HG02938 (cell line): ENCODE measurements around the gene MKLN1.
"Not testable (repeated sequence)": the region's sequence is repeated elsewhere in the genome, so short reads cannot be mapped to it uniquely, and the experiment has no call there.

Source experiments
- ATAC-seq: cut with Tn5 transposase; IDR thresholded peaks from one replicate; pipeline ENCODE4 v1.9.1; 2021; ENCODE audit warnings: mild to moderate bottlenecking, moderate library complexity; ENCODE audit not compliant: unreplicated experiment

MKLN1 gene

GRCh38 chr7:131307627-131308026 is 20.0 kb upstream of the MKLN1 start:
- ATAC-seq = no peak

- ATAC-seq = no peak
Measured at GRCh38 chr7:131312838-131313237, 14.8 kb upstream of the MKLN1 start.

- no peak for ATAC-seq
Measured at GRCh38 chr7:131320603-131321002, 7.1 kb upstream of the MKLN1 start.

- no peak for ATAC-seq
Measured at GRCh38 chr7:131321656-131322055, 6.0 kb upstream of the MKLN1 start.

- ATAC-seq = no peak
Measured at GRCh38 chr7:131322061-131322460, 5.6 kb upstream of the MKLN1 start.

GRCh38 chr7:131322861-131323260 is 4.8 kb upstream of the MKLN1 start:
- no peak for ATAC-seq

- ATAC-seq = no peak
Measured at GRCh38 chr7:131325179-131325840, 2.4 kb upstream of the MKLN1 start.

- no peak for ATAC-seq
Measured at GRCh38 chr7:131326576-131326975, 1.1 kb upstream of the MKLN1 start.

GRCh38 chr7:131327049-131327625 is 539 bp upstream of the MKLN1 start:
- ATAC-seq = peak; percentile 20

- no peak for ATAC-seq
Measured at GRCh38 chr7:131328377-131329175, 900 bp downstream of the MKLN1 start.

- ATAC-seq = no peak
Measured at GRCh38 chr7:131329176-131329570, 1.5 kb downstream of the MKLN1 start.

- ATAC-seq = no peak
Measured at GRCh38 chr7:131330299-131330698, 2.6 kb downstream of the MKLN1 start.

GRCh38 chr7:131331806-131332205 is 4.1 kb downstream of the MKLN1 start:
- no peak for ATAC-seq

- not testable (repeated sequence) for ATAC-seq
Measured at GRCh38 chr7:131332729-131333128, 5.1 kb downstream of the MKLN1 start.

GRCh38 chr7:131335639-131336381 is 8.1 kb downstream of the MKLN1 start:
- no peak for ATAC-seq

GRCh38 chr7:131336956-131337355 is 9.3 kb downstream of the MKLN1 start:
- ATAC-seq = no peak

GRCh38 chr7:131338173-131338572 is 10.5 kb downstream of the MKLN1 start:
- ATAC-seq = no peak

- ATAC-seq = no peak
Measured at GRCh38 chr7:131338691-131339390, 11.2 kb downstream of the MKLN1 start.

GRCh38 chr7:131341690-131342089 is 14.0 kb downstream of the MKLN1 start:
- no peak for ATAC-seq

GRCh38 chr7:131342864-131343442 is 15.3 kb downstream of the MKLN1 start:
- ATAC-seq = no peak
